Fibroblast of lung (primary cell): ENCODE results near the gene TLCD4. TPM values are rescaled to one million over a fixed set of nuclear protein-coding genes. Genes with fewer than 3 reads are reported as not detected.

ENCODE experiments used
- DNase-seq, 2 donors: peaks; one replicate each; pipeline versions ENCODE4 v3.0.0 to v3.0.0-alpha.2; 2010; ENCODE audit warnings: low read depth in 2 of 2
- H2AFZ ChIP-seq: 2 replicates; pipeline ENCODE4 v1.5.1; 2012; ENCODE audit warnings: low read length, control low read depth, inconsistent platforms
- H3K27ac ChIP-seq: 2 replicates; pipeline ENCODE4 v1.5.1; 2011; ENCODE audit warnings: low read length, control low read depth; ENCODE audit not compliant: insufficient read depth
- H3K27me3 ChIP-seq: 2 replicates; pipeline ENCODE4 v1.5.1; 2011; ENCODE audit warnings: mild to moderate bottlenecking, low read length; ENCODE audit not compliant: control insufficient read depth, insufficient read depth
- H3K36me3 ChIP-seq: 2 replicates; pipeline ENCODE4 v1.5.1; 2011; ENCODE audit warnings: low read length; ENCODE audit not compliant: control insufficient read depth, insufficient read depth
- H3K4me1 ChIP-seq: 2 replicates; pipeline ENCODE4 v1.5.1; 2011; ENCODE audit warnings: low read length; ENCODE audit not compliant: control insufficient read depth, insufficient read depth; ENCODE audit errors: extremely low read depth
- H3K4me2 ChIP-seq: 2 replicates; pipeline ENCODE4 v1.5.1; 2011; ENCODE audit warnings: low read length, control low read depth; ENCODE audit not compliant: insufficient read depth; ENCODE audit errors: extremely low read depth
- H3K4me3 ChIP-seq, 4 experiments: fragments of 200-600 bp in 1 of 4; sonication (generic) in 1 of 4; replicated peaks in 1 of 4; 2 replicates each; pipeline ENCODE4 v1.5.1; 2011 to 2016; ENCODE audit warnings: low read length in 4 of 4, low read depth in 3 of 4, mild to moderate bottlenecking in 3 of 4, control low read depth in 2 of 4, inconsistent platforms in 1 of 4, mixed read lengths in 1 of 4; ENCODE audit not compliant: insufficient read depth in 1 of 4; ENCODE audit errors: control extremely low read depth in 1 of 4
- H3K79me2 ChIP-seq: 2 replicates; pipeline ENCODE4 v1.5.1; 2012; ENCODE audit warnings: mild to moderate bottlenecking, low read length, inconsistent platforms; ENCODE audit not compliant: control insufficient read depth, insufficient read depth
- H3K9ac ChIP-seq: 2 replicates; pipeline ENCODE4 v1.5.1; 2011; ENCODE audit warnings: mild to moderate bottlenecking, low read length, control low read depth; ENCODE audit not compliant: insufficient read depth
- H3K9me3 ChIP-seq: 2 replicates; pipeline ENCODE4 v1.5.1; 2012; ENCODE audit warnings: low read depth, low read length; ENCODE audit not compliant: control insufficient read depth, insufficient read depth
- H4K20me1 ChIP-seq: 2 replicates; pipeline ENCODE4 v1.5.1; 2011; ENCODE audit warnings: low read length; ENCODE audit not compliant: control insufficient read depth, insufficient read depth; ENCODE audit errors: extremely low read depth
- EZH2 ChIP-seq: IDR thresholded peaks from 2 replicates; pipeline ENCODE4 v1.5.1; 2012; ENCODE audit warnings: low read length, control low read depth, mild to moderate bottlenecking; ENCODE audit errors: missing control alignments
- polyA plus RNA-seq, 2 donors: library from polyadenylated mRNA; depleted of rRNA in 1 of 2; stranded (reverse) in 1 of 2; unstranded in 1 of 2; fragments of >200 nt; gene quantifications; 2 replicates each; pipeline ENCODE4 v1.2.1, GENCODE V29; 2011 to 2012; ENCODE audit warnings: missing spikeins in 1 of 2
- total RNA-seq: library from RNA; depleted of rRNA; stranded (reverse); fragments of >200 nt; gene quantifications from 2 replicates; pipeline ENCODE4 v1.2.1, GENCODE V29; 2014
- TF ChIP-seq, protein P1 (sequence below), 2 donors: IDR thresholded peaks in 1 of 2; conservative IDR thresholded peaks in 1 of 2; 1 replicate in 1 of 2; 2 replicates in 1 of 2; pipeline ENCODE4 v1.5.1; 2011 to 2012; ENCODE audit warnings: low read length in 2 of 2, control low read depth in 1 of 2, inconsistent platforms in 1 of 2, low read depth in 1 of 2, mild to moderate bottlenecking in 1 of 2

The TLCD4 gene
- total and polyA plus RNA-seq, 2 donors (not counting 1 experiment from before 2014, with no cell fraction given) = 1.5 to 2.1 TPM

DNA sequence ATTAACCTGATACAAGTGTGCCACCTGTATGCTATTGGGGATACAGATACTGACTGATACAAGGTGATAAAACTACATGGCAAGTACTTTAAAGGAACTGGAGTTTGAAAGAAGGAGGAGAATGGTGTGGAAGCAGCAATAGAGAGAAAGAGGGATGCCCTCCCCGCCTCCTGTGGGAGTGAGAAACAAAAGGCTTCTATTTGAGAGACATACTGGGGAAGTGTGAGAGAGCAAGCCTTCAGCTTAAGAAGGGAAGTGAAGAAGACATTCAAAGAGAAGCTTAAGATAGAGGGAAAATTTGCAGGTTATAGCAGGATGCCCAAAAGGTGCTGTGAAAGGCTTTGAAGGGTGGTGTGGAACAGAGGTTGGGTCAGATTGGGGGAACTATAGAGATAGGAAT lies 36.7 kb upstream of the TLCD4 start:
- H2AFZ ChIP-seq = no peak overlapping the region
- H3K36me3 ChIP-seq = no peaks in the 10 kb centered on the region
- H3K79me2 ChIP-seq = no peaks in the 10 kb centered on the region
- no peak overlapping the region for H3K4me3 ChIP-seq
- H3K9me3 ChIP-seq = no peaks in the 10 kb centered on the region
- DNase-seq = no peak
- H4K20me1 ChIP-seq = no peaks in the 10 kb centered on the region
- no peak overlapping the region for H3K27ac ChIP-seq
- H3K27me3 ChIP-seq = peaks cover 21% of the 10 kb centered on the region
- no peaks in the 10 kb centered on the region for H3K4me1 ChIP-seq
- H3K4me2 ChIP-seq = no peak overlapping the region
- H3K9ac ChIP-seq = no peak overlapping the region
- TF ChIP-seq EZH2 = no peak
- TF ChIP-seq, protein P1, sequence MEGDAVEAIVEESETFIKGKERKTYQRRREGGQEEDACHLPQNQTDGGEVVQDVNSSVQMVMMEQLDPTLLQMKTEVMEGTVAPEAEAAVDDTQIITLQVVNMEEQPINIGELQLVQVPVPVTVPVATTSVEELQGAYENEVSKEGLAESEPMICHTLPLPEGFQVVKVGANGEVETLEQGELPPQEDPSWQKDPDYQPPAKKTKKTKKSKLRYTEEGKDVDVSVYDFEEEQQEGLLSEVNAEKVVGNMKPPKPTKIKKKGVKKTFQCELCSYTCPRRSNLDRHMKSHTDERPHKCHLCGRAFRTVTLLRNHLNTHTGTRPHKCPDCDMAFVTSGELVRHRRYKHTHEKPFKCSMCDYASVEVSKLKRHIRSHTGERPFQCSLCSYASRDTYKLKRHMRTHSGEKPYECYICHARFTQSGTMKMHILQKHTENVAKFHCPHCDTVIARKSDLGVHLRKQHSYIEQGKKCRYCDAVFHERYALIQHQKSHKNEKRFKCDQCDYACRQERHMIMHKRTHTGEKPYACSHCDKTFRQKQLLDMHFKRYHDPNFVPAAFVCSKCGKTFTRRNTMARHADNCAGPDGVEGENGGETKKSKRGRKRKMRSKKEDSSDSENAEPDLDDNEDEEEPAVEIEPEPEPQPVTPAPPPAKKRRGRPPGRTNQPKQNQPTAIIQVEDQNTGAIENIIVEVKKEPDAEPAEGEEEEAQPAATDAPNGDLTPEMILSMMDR (conservative IDR thresholded peaks at IDR 0.05 in 1 of 2, IDR thresholded peaks at IDR 0.05 in 1 of 2; ENCODE audit: low read depth in 1 of 2, low read length in 2 of 2) = no peak

DNA sequence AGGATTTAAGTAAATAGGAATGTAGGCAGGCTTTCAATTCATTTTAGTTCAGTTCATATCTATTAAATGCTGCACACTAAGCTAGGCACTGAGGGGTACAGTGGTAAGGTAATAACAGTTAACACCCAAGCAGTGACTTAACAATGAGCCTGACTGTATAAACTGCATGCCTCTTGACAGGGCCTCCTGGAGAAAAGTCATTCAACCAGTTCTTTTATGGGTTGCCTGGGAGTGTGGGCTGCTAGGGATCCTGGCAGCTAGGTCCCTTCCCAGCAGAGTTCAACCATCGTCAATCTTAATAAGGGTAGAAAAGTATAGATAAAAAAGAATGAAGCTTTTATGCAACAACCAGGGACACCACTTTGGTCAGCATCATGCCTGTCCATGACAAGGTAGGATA lies 36.3 kb upstream of the TLCD4 start:
- H3K9ac ChIP-seq = no peak overlapping the region
- no peak for TF ChIP-seq EZH2
- TF ChIP-seq, protein P1 (conservative IDR thresholded peaks at IDR 0.05 in 1 of 2, IDR thresholded peaks at IDR 0.05 in 1 of 2; ENCODE audit: low read depth in 1 of 2, low read length in 2 of 2) = no peak
- no peak overlapping the region for H3K27ac ChIP-seq
- peaks cover 21% of the 10 kb centered on the region for H3K27me3 ChIP-seq
- no peak overlapping the region for H2AFZ ChIP-seq
- H3K36me3 ChIP-seq = no peaks in the 10 kb centered on the region
- H3K4me3 ChIP-seq = no peak overlapping the region
- no peak overlapping the region for H3K4me2 ChIP-seq
- no peaks in the 10 kb centered on the region for H3K9me3 ChIP-seq
- H3K79me2 ChIP-seq = no peaks in the 10 kb centered on the region
- H3K4me1 ChIP-seq = no peaks in the 10 kb centered on the region
- DNase-seq = no peak
- H4K20me1 ChIP-seq = no peaks in the 10 kb centered on the region

DNA sequence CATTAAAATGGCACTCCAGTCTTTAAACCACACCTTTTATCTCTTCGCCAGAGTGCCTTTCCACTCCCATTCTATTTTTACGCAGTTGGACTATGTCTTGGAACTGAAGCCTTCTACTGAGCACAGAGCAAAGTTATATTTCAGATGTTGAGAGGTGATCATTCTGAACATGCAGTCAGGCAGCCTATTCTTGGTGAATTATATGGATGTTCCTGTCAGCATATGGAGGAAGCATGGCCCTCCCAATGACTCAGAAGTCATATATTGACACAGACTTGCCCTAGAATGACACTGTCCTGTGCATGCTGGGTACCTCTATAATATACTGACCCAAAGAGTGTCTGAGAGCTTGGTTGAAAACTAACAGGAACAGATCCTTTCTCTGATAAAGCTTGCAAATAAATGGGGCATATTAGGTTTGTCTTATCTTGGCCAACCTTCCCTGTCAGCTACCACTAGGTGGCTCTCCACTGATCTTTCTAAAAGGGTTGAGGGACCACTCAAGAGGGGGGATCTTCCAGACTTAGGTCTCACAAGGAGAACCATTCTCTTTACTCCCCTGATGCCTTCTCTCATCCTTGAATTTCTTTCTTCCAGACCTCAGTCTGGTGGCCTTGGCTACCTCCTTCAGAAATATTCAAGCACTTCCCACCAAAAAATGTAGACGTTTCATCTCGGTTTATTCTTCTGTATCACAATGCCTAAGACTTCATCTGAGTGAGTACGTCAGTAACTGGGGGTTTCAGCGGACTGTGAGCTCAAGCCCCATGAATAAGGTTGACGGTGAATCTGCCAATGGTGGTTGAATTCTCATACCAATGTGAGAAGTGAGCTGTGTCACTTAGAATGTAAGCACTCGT lies 32.6 kb upstream of the TLCD4 start:
- H4K20me1 ChIP-seq = no peaks in the 10 kb centered on the region
- H3K9me3 ChIP-seq = no peaks in the 10 kb centered on the region
- H3K9ac ChIP-seq = no peak overlapping the region
- no peak overlapping the region for H2AFZ ChIP-seq
- H3K4me1 ChIP-seq = peaks cover 3% of the 10 kb centered on the region
- no peak overlapping the region for H3K4me3 ChIP-seq
- no peak overlapping the region for H3K27ac ChIP-seq
- H3K27me3 ChIP-seq = peaks cover 16% of the 10 kb centered on the region
- H3K36me3 ChIP-seq = no peaks in the 10 kb centered on the region
- H3K79me2 ChIP-seq = no peaks in the 10 kb centered on the region
- H3K4me2 ChIP-seq = no peak overlapping the region
- no peak for TF ChIP-seq EZH2
- TF ChIP-seq, protein P1 (conservative IDR thresholded peaks at IDR 0.05 in 1 of 2, IDR thresholded peaks at IDR 0.05 in 1 of 2; ENCODE audit: low read depth in 1 of 2, low read length in 2 of 2) = peak; percentile 47 to 68
- DNase-seq = peak; percentile 17 to 49
